HG03520 (cell line): ENCODE results near the gene SRBD1.

Source experiments
- ATAC-seq: cut with Tn5 transposase; IDR thresholded peaks from one replicate; pipeline ENCODE4 v1.9.1; 2021; ENCODE audit warnings: mild to moderate bottlenecking, moderate library complexity; ENCODE audit not compliant: unreplicated experiment

Gene SRBD1

DNA sequence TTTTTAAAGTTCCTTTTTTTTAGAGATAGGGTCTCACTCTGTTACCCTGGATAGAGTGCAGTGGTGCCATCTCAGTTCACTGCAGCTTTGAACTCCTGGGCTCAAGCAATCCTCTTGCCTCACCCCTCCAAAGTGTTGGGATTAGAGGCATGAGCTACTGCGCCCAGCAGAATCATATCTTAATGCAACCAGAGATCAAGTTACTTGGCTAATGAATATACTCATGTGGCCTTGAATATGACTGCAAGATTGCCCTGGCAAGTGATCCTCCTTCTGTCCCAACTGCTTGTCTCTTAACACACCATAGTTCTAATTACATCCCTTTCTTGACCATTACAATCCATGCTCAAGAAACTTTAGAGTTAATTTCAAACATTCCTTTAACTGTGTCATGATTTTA lies 133.5 kb downstream of the SRBD1 start:
- ATAC-seq, result no peak

DNA sequence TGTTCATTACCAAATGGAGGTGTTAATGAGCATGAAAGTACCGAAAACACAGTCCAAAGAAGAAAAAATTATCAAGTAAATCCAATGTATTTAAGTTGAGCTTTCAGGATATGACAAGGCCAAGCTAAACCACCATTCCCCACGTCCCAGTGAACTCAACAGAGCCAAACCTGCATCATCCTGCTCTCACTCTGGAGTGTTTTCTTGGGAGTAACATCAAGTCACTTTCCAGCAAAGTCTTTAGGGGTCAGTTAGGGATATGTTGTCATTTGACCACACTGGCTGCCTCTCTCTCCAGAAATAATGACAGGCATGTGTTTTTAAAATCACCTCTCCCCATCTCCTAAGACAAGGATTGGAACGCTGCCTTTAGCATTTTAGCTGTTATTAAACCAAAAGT lies 140.5 kb downstream of the SRBD1 start:
- ATAC-seq, result no peak

- ATAC-seq, result peak; percentile 53
These were observed 141.6 kb downstream of the SRBD1 start for GRCh38 chr2:45469314-45470099.

- no peak for ATAC-seq
These were observed 142.8 kb downstream of the SRBD1 start for GRCh38 chr2:45468279-45468678.

- ATAC-seq, result no peak
These were observed 145.0 kb downstream of the SRBD1 start for GRCh38 chr2:45466053-45466452.

GRCh38 chr2:45460825-45461224 lies 150.2 kb downstream of the SRBD1 start:
- ATAC-seq, result no peak

DNA sequence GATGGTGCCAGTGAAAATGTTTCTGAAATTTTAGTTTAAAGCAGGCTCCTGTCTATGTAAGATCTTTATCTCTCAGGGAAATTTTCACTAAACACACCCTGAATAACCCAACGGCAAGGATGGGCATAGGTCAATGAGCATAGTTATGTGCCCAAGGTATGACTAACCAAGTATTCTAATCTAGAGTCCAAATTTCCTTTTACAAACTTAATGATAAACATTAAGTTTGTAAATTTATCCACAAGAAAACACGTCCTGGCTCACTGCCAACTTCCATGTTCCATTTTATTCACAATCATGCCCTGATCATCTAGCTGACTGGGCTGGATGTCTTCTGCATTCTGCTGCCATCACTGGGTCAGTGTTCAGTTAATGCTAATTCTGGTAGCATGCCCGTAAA lies 151.2 kb downstream of the SRBD1 start:
- no peak for ATAC-seq

GRCh38 chr2:45458909-45459563 lies 152.0 kb downstream of the SRBD1 start:
- no peak for ATAC-seq

DNA sequence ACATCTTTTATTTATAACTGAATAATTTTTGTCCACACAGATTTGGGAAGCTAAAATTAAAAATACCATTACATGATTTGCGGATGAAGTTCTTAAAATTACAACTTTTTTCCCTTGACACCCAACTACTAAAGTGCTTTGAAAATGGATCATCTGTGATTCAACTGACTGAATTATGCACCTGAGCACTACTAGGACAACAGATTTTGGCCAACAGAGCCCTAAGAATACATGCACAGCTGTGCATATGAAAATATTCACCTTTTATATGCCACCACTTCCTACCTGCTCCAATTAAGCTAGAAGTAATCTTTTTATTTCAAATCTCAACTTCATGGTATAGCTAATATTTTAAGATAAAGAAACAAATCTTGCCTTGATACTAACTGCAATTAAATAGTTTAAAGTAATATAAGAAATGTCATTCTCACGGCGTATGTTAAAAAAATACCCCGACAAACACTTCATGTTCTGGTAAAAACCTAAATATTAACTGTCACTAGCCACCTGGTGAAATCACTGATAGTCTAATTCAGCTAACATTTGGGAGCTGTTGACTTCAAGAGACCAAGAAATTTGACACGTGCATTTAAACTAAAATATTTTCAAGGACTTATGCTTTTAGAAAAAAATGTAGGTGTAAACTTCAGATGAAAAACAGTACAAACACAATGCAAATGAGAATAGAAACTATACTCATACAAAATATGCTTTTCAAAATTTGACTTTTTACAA lies 153.7 kb downstream of the SRBD1 start:
- ATAC-seq, result no peak

DNA sequence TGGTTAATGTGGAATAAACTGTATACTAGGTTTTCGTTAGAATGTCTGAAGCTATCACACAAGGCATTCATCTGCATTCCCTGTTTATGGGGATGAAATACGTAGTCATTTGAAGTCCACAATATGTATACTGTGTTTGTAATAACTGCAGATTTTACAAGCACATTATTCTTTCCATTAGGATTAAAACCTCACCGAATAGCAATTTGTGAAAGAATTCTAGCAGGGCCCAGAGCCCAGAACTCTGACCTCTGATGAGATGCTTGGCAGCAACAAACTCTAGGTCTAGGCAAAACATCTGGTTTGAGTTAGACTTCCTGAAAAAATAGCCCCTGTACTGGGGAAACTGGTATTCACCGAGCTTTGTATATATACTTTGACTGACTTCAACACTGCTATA lies 158.2 kb downstream of the SRBD1 start:
- no peak for ATAC-seq

- ATAC-seq, result no peak
These were observed 160.4 kb downstream of the SRBD1 start for GRCh38 chr2:45450634-45451033.

DNA sequence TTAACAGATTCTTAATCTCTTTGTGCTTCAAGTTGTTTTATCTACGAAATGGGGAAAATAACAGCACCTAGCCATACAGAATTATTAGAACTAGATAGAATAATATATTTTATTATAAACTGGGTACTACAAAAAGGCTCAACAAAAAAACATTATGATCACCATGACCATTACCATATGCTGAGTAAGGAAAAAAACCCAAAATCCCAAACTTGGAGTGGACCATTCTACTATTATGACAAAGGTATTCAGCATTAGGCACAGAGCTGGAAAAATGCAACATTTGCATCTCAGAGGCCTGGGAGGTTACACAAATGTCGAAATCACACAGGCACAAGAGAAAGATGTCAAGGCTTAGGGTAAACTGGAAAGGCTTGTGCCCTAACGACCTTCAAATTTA lies 162.8 kb downstream of the SRBD1 start:
- no peak for ATAC-seq

DNA sequence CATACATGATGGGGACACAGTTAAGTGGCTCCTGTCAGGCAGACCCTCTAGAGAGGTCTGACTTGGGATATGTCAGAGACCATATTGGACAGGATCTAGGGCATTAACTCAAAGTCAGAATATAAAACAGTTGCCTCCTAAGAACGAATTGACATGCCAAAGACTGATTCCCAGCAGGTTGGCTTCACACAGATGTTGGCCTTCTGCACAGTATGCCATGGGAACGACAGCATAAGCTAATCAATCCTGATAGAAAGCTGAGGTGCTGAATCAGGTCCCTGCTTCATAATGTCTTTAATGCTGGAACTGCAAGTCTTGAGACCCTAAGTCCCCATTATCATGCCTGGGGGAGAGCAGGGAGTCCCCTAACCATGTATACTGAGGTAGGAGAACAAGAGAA lies 165.1 kb downstream of the SRBD1 start:
- no peak for ATAC-seq

GRCh38 chr2:45445037-45445436 lies 166.0 kb downstream of the SRBD1 start:
- ATAC-seq, result no peak

- no peak for ATAC-seq
These were observed 168.1 kb downstream of the SRBD1 start for GRCh38 chr2:45443012-45443411.

GRCh38 chr2:45442026-45442425 lies 169.0 kb downstream of the SRBD1 start:
- ATAC-seq, result no peak

GRCh38 chr2:45441571-45441970 lies 169.5 kb downstream of the SRBD1 start:
- ATAC-seq, result no peak

GRCh38 chr2:45439788-45440773 lies 171.0 kb downstream of the SRBD1 start:
- no peak for ATAC-seq

- no peak for ATAC-seq
These were observed 172.0 kb downstream of the SRBD1 start for GRCh38 chr2:45438872-45439665.

DNA sequence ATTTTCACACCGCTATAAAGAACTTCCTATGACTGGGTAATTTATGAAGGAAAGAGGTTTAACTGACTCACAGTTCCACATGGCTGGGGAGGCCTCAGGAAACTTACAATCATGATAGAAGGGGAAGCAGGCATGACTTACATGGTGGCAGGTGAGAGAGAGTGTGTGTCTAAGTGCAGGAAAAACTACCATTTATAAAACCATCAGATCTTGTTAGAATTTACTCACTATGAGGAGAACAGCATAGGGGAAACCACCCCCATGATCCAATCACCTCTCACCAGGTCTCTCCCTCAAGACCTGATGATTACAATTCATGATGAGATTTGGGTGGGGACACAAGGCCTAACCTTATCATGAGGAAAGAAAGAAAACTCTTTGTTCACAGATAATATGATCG lies 174.6 kb downstream of the SRBD1 start:
- no peak for ATAC-seq
